Lower lobe of right lung (tissue), 2 donors: ENCODE data around the gene PTGS2. TPM values are rescaled to one million over a fixed set of nuclear protein-coding genes. Genes with fewer than 3 reads are reported as not detected.
"Not testable (repeated sequence)": the region's sequence is repeated elsewhere in the genome, so short reads cannot be mapped to it uniquely, and the experiment has no call there.

Experiments used
- ATAC-seq, 2 donors: fragments of 200-7000 bp; cut with Tn5 transposase; one replicate each; pipeline ENCODE4 v1.9.1; 2020 to 2022; ENCODE audit warnings: mild to moderate bottlenecking in 2 of 2, moderate library complexity in 2 of 2
- DNase-seq: peaks from one replicate; pipeline ENCODE4 v3.0.0-alpha.2; 2020
- H3K27ac ChIP-seq: fragments of 200-600 bp; one replicate; pipeline ENCODE4 v1.8.0; 2022
- H3K27me3 ChIP-seq: fragments of 200-600 bp; one replicate; pipeline ENCODE4 v1.8.0; 2022; ENCODE audit warnings: low read depth
- H3K36me3 ChIP-seq: fragments of 200-600 bp; one replicate; pipeline ENCODE4 v1.8.0; 2022; ENCODE audit warnings: mild to moderate bottlenecking
- H3K4me1 ChIP-seq: fragments of 200-600 bp; one replicate; pipeline ENCODE4 v1.8.0; 2022
- H3K4me3 ChIP-seq: fragments of 200-600 bp; one replicate; pipeline ENCODE4 v1.8.0; 2022; ENCODE audit warnings: mild to moderate bottlenecking
- H3K9me3 ChIP-seq: fragments of 200-600 bp; one replicate; pipeline ENCODE4 v1.8.0; 2022
- CTCF ChIP-seq: fragments of 200-600 bp; IDR thresholded peaks from one replicate; pipeline ENCODE4 v1.8.0; 2022; ENCODE audit warnings: antibody characterized with exemption, mild to moderate bottlenecking
- intact Hi-C: fragments of 100-400 bp; cut with DNase I; formaldehyde crosslinking; loops from one replicate; pipeline ENCODE4 v1.11.0; 2022
- total RNA-seq: library from RNA; stranded (reverse); fragmentation: NEBNext Ultra II Directional; extraction: Animal tissue kit (Norgen Biotek cat#: 25700); gene quantifications from one replicate; pipeline ENCODE4 v1.2.1, GENCODE V29; 2021
- donor health status: DM: no; HTN: yes; CAD: no; lungs with severe emphysema.

Gene PTGS2
- total RNA-seq, 1 donor from 2014 or later = 15.5 TPM

DNA sequence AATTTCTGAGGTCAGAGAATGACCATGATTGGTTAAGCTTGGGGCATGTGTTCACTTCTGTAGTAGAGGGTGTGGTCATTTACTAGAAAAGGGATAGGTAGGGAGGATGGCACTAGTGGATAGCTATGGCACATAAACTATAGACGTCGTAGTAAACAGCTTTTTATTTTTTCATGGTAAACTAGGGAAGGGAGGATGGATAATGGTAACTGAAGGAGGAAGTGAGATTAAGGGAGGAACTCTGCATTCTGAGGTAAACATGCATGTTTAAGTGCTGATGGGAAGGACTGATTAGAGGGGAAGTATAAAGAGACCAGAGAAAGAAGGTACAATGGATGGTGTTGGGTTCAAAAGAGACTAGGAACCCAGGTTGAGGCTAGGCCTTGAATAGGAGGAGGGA, 26.9 kb downstream of the PTGS2 start:
- Histone ChIP-seq H3K27me3 (no peaks in the 10 kb centered on the region), H3K36me3 (no peaks in the 10 kb centered on the region), H3K4me1 (no peaks in the 10 kb centered on the region), H3K4me3 (no peak overlapping the region), H3K27ac (no peak overlapping the region), H3K9me3 (no peaks in the 10 kb centered on the region)
- DNase-seq (no peak), ATAC-seq (no peak)
- no peak for TF ChIP-seq CTCF
- intact Hi-C loops = no loop called here

DNA sequence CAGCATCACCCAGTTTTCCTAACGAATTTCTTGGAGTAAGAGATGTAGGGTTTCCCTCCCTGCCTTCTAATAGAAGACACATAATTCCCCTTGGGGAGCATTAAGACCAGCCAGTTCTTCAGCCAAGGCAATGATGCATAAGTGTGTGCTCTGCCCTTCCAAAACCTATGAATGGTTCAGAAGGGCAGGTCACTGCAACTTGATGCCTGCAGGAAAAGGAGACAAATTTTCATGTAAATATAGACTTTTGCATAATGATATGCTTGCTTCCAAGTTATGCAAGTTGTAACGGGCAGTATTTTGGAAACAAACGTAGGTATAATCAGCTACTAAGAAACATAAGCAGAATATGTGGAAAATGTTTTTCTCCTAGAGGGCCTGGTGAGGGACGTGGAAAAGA, 31.6 kb downstream of the PTGS2 start:
- H3K36me3 ChIP-seq = no peaks in the 10 kb centered on the region
- intact Hi-C loops = no loop called here
- no peaks in the 10 kb centered on the region for H3K4me1 ChIP-seq
- TF ChIP-seq CTCF = no peak
- no peak for DNase-seq
- H3K27me3 ChIP-seq = no peaks in the 10 kb centered on the region
- ATAC-seq = no peak
- no peak overlapping the region for H3K27ac ChIP-seq
- no peak overlapping the region for H3K4me3 ChIP-seq
- no peaks in the 10 kb centered on the region for H3K9me3 ChIP-seq

DNA sequence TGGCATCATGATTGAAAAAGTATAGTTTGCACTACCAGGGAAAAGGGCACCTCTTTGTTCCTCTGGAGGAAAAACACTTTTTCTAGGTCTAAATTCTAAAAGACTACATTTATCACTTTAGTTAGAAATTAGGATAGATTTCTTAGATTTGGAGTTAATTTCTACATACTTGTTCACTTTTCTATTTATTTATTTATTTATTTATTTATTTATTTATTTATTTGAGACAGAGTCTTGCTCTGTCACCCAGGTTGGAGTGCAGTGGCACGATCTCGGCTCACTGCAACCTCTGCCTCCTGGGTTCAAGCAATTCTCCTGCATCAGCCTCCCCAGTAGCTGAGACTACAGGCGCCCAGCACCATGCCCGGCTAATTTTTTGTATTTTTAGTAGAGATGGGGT, 32.2 kb downstream of the PTGS2 start:
- DNase-seq, intact Hi-C loops, H3K4me3 ChIP-seq, ATAC-seq, H3K4me1 ChIP-seq, H3K27me3 ChIP-seq, H3K36me3 ChIP-seq, H3K9me3 ChIP-seq, H3K27ac ChIP-seq: not testable (repeated sequence)

DNA sequence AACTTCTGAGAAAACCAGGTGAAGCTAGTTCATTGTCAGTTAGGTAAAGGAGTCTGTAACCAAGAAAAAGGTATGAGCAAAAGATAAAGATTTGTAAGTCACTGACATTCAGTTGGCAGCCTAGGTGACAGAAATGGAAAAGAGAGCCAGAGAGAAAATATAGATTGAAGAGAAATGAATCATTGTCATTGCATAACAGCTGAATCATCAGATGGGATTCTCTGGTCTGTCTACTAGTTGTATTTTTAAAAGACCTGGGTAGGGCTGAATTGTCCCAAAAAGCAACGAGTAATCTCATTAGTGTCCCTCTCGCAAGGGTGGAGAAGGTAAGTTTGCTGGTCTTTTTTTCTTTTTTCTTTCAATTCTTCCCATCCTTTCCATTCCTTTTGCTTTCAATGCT, 36.6 kb downstream of the PTGS2 start:
- intact Hi-C loops = no loop called here
- Histone ChIP-seq H3K9me3 (no peaks in the 10 kb centered on the region), H3K27ac (no peak overlapping the region), H3K27me3 (no peaks in the 10 kb centered on the region), H3K4me3 (no peak overlapping the region), H3K36me3 (no peaks in the 10 kb centered on the region), H3K4me1 (no peaks in the 10 kb centered on the region)
- DNase-seq (no peak), ATAC-seq (no peak)
- TF ChIP-seq CTCF = no peak

- ATAC-seq, H3K27me3 ChIP-seq, DNase-seq, H3K4me3 ChIP-seq, intact Hi-C loops, H3K27ac ChIP-seq, H3K36me3 ChIP-seq, H3K4me1 ChIP-seq, H3K9me3 ChIP-seq: not testable (repeated sequence)
These were observed 42.7 kb downstream of the PTGS2 start for GRCh38 chr1:186637567-186637966.

DNA sequence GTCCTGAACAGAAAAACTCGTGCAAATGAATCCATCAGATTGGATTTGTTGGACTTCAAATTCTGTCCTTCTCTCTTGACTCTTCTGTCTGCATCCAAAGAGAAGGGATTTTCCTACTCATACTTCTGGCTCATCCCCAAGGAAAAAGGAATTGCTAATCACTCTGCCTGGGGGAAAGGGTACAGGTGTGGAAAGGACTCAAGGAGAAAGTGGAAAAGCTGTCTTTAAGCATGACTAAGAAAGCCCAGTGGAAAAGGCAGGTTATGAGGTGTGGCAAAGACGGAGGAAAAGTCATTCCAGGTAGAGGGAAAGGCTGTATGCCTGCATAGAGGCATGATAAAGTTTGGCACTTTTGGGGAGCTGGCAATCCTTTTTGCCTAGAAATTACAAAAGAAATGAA, 43.4 kb downstream of the PTGS2 start:
- DNase-seq (no peak), ATAC-seq (no peak)
- H3K27ac ChIP-seq = no peak overlapping the region
- H3K36me3 ChIP-seq = no peaks in the 10 kb centered on the region
- H3K9me3 ChIP-seq = no peaks in the 10 kb centered on the region
- no peak for TF ChIP-seq CTCF
- H3K27me3 ChIP-seq = no peaks in the 10 kb centered on the region
- H3K4me1 ChIP-seq = no peaks in the 10 kb centered on the region
- no peak overlapping the region for H3K4me3 ChIP-seq
- intact Hi-C loops = no loop called here

GRCh38 chr1:186634511-186634910, 45.7 kb downstream of the PTGS2 start:
- no peaks in the 10 kb centered on the region for H3K4me1 ChIP-seq
- intact Hi-C loops = no loop called here
- no peak overlapping the region for H3K4me3 ChIP-seq
- DNase-seq = no peak
- no peaks in the 10 kb centered on the region for H3K27me3 ChIP-seq
- H3K9me3 ChIP-seq = no peaks in the 10 kb centered on the region
- no peak overlapping the region for H3K27ac ChIP-seq
- TF ChIP-seq CTCF = no peak
- no peaks in the 10 kb centered on the region for H3K36me3 ChIP-seq
- ATAC-seq = no peak
